ENCODE data around the gene PRR12. TPM values are rescaled to one million over a fixed set of nuclear protein-coding genes. Genes with fewer than 3 reads are reported as not detected.

Gene PRR12
- total and polyA plus RNA-seq, 9 of the 15 experiments (the other 6 are each of a cell fraction or from before 2014, with no cell fraction given): 0.01 to 21.1 (median 0.98) TPM

DNA sequence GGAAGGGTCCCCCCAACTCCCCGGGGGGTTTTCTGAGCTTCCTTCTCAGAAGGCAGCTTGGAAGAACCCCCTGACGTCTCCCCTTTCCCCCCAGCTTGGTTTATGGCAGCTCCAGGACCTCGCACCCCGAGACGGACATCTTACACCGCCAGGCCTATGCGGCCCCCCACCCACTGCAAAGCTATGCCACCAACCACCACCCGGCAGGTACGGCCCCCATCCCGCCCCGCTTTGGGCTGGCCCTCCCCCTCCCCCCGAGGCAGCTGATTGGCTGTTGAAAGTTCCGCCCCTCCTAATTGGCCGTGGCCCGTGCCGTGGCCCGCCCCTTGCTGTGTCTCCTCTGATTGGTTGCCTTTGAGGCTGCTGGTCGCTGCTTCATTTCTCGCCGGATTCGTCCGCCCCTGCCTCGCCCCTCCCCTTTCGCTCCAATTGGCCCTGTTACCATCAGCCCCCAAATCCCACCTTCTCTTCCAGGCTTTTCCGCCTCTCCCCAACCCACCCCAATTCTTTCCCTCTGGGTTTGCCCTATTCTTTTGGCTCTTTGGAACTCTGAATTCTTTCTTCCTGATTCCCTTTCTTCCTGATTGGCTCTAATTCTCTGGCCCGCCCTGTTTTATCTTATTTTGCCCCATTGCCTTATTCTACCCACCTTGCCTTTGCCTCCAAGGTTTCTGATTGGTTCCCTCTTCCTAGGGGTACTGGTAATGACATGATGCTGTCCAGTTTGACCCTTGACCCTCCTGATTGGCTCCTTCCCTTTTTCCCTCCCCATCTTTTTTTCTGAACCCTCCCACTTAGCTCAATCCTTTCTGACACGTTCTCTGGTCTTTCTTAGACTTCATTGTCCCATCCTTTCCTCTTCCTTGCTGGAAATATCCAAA lies 2.5 kb downstream of the PRR12 start (continued):
- TF ChIP-seq IFI16 (CRISPR knock-in tag; IDR thresholded peaks at IDR 0.05) (no peak), CBX2 (IDR thresholded peaks at IDR 0.05; ENCODE audit: insufficient read depth, low read length, poor library complexity, severe bottlenecking) (no peak), TAF7 (tag; IDR thresholded peaks at IDR 0.05) (no peak), MTA3 (IDR thresholded peaks at IDR 0.05; ENCODE audit: borderline replicate concordance) (no peak), ELF4 (CRISPR knock-in tag; IDR thresholded peaks at IDR 0.05) (peak; percentile 77), ETV6 (IDR thresholded peaks at IDR 0.05; ENCODE audit: borderline replicate concordance in 1 of 2, low read depth in 2 of 2, low read length in 1 of 2) (no peak), ETV6 (CRISPR knock-in tag; IDR thresholded peaks at IDR 0.05; ENCODE audit: borderline replicate concordance) (no peak), NR2F6 (CRISPR knock-in tag; IDR thresholded peaks at IDR 0.05) (no peak), VEZF1 (CRISPR knock-in tag; IDR thresholded peaks at IDR 0.05) (peak; percentile 94), FUS (optimal IDR thresholded peaks at IDR 0.05; ENCODE audit: low read depth, low read length) (no peak), MTA1 (IDR thresholded peaks at IDR 0.05; ENCODE audit: borderline replicate concordance) (peak; percentile 30; the same call in 1 of the 2 replicates), TCF15 (CRISPR knock-in tag; IDR thresholded peaks at IDR 0.05) (no peak), PHF21A (IDR thresholded peaks at IDR 0.05; ENCODE audit: borderline replicate concordance, low read depth) (no peak), ZNF12 (CRISPR knock-in tag; IDR thresholded peaks at IDR 0.05) (no peak), BRCA1 (IDR thresholded peaks at IDR 0.05) (no peak), BRCA1 (CRISPR knock-in tag; IDR thresholded peaks at IDR 0.05) (no peak), MED1 (CRISPR knock-in tag; IDR thresholded peaks at IDR 0.05; ENCODE audit: borderline replicate concordance) (no peak), ATF7 (IDR thresholded peaks at IDR 0.05) (no peak), SMAD1 (IDR thresholded peaks at IDR 0.05; ENCODE audit: low read depth, low read length, partially characterized antibody) (no peak), ZNF644 (tag; IDR thresholded peaks at IDR 0.05; ENCODE audit: low read depth) (no peak), MTF1 (CRISPR knock-in tag; IDR thresholded peaks at IDR 0.05; ENCODE audit: borderline replicate concordance) (no peak), FOXJ2 (tag; IDR thresholded peaks at IDR 0.05) (no peak), TAF15 (IDR thresholded peaks at IDR 0.05; ENCODE audit: low read depth, low read length) (no peak), TBP (optimal IDR thresholded peaks at IDR 0.05; ENCODE audit: low read depth, low read length) (peak; percentile 39)
- TF ChIP-seq, protein P1, sequence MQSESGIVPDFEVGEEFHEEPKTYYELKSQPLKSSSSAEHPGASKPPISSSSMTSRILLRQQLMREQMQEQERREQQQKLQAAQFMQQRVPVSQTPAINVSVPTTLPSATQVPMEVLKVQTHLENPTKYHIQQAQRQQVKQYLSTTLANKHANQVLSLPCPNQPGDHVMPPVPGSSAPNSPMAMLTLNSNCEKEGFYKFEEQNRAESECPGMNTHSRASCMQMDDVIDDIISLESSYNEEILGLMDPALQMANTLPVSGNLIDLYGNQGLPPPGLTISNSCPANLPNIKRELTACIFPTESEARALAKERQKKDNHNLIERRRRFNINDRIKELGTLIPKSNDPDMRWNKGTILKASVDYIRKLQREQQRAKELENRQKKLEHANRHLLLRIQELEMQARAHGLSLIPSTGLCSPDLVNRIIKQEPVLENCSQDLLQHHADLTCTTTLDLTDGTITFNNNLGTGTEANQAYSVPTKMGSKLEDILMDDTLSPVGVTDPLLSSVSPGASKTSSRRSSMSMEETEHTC (IDR thresholded peaks at IDR 0.05): no peak
- TF ChIP-seq, protein P2, sequence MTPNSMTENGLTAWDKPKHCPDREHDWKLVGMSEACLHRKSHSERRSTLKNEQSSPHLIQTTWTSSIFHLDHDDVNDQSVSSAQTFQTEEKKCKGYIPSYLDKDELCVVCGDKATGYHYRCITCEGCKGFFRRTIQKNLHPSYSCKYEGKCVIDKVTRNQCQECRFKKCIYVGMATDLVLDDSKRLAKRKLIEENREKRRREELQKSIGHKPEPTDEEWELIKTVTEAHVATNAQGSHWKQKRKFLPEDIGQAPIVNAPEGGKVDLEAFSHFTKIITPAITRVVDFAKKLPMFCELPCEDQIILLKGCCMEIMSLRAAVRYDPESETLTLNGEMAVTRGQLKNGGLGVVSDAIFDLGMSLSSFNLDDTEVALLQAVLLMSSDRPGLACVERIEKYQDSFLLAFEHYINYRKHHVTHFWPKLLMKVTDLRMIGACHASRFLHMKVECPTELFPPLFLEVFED (CRISPR knock-in tag; conservative IDR thresholded peaks at IDR 0.05): no peak

Data from K562 (cell line).